Activated T-cell treated with anti-CD3 and anti-CD28 coated beads, Interleukin-2, amount 50 U/mL, for 1 hour (primary cell): ENCODE data around the gene MOGAT2.

Source experiments
- DNase-seq: peaks from one replicate; pipeline ENCODE4 v3.0.0-alpha.2; 2020

Gene MOGAT2

DNA sequence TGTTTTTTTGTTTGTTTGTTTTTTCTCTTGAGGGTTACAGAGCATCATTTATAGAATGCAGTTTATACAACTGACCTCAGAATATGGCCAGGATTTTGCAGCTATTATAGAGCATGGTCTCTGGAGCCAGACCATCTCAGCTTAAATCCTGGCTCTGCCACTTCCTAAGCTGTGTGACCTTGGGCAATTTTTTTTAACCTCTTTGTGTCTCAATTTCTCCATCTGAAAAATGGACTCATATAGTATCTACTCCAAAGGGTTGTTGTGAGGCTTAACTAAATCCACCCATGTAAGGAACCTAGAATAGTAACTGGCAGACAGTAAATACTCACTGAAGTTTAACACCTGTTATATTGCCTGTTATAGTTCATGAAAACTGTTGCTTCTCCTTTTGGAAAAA is 42.6 kb downstream of the MOGAT2 start:
- no peak for DNase-seq

DNA sequence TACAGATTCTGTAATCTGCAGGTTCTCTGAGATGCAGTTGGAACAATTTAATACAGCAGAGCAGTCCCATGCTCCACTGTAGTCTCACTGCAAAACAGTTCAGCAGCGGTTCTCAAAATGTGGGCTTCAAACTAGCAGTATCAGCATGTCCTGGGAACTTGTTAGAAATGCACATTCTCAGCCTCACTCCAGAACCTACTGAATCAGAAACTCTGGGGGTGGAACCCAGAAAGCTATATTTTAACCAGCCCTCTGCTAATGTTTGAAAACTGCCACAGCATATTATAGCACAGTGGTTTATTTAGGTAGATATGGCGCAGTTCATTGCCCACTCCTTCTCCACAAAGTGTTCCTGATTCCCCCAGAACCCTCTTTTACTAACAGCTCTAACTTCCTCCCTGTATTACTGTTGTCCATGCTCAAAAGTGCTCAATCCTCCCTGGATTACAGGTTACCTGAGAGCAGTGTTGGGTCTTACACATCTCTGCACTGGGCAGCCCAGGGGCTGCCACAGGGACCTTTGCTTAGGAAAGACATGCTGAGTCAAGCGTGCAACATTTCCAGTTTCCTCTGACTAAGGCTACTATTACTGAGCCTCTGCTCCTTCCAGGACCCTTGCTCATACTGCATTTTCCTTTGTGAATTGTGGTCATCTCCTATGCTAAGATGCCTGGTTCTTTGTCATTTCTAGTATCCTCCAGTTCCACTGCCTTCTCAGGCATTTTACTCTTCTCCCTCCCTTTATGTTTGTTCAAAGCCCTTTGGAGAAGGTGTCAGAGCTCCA is 43.3 kb downstream of the MOGAT2 start:
- no peak for DNase-seq

DNA sequence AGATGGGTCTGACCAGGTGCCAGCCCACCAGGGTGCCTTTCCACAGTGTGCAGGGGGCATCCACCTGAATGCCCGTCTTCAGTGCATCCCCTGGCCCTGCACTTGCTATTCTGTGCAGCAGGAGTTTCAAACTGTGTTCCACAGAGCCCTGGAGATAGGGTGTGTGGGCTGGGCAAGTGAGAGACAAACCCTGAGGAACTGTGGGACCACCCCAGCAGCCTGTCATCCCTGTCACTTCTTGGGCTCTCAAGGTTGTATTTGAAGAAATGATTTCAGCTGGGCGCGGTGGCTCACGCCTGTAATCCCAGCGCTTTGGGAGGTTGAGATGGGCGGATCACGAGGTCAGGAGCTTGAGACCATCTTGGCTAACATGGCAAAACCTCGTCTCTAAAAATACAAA is 44.5 kb downstream of the MOGAT2 start:
- DNase-seq = no peak

DNA sequence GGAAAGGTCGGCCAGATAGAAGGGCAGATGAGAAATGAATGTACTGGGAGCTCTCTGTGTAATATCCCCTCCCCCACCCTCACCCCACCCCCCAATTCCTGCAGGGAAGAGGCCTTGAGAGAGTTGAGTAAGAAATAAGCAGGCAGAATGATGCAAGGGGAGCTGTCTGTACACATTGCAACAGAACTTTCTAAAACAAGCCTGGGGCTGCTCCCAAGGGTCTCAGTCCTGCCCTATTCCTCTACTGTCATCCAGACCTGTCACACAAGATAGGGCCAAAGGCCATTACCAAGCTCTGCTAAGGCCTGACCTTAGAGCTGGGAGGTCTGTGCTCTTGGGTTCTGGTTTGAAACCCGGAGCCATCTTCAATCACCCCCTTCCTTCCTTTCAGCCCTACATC is 45.2 kb downstream of the MOGAT2 start:
- no peak for DNase-seq

DNA sequence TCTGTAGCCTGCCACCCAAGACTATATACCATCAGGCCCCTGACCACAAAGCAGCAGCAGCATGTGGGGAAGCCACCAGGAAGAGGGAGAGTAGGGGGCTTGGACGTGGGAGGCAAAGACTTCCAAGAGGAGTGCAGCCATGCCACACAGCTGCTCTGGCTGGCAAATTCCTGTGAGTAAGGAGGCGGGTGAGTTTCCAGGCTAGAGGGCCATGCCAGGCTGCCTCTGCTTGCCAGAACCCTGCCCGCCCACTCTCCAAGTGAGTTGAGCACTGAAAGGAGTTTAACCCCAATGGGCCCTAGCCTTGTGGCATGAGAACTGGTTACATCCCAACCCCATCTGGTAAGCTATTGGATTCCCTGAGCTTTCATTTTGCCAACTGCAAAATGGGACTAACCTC is 46.2 kb downstream of the MOGAT2 start:
- DNase-seq = no peak

DNA sequence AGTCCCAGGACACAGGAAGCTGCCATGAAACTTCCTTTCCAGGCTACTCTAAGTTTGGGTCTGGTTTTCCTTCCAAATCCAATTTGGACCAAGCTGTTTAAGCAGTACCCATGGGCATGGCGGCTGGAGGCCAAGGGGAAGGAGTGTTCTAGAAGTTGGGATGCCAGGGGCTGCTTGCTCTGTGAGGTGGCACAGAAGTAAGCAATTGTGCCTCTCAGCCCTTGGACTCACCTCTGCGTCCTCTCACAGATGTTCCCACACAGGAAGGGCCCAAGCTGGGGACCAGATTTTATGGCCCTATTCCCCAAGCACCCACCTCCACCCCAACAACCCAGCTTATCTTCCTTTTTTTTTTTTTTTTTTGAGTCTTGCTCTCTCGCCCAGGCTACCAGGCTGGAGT is 47.5 kb downstream of the MOGAT2 start:
- no peak for DNase-seq

DNA sequence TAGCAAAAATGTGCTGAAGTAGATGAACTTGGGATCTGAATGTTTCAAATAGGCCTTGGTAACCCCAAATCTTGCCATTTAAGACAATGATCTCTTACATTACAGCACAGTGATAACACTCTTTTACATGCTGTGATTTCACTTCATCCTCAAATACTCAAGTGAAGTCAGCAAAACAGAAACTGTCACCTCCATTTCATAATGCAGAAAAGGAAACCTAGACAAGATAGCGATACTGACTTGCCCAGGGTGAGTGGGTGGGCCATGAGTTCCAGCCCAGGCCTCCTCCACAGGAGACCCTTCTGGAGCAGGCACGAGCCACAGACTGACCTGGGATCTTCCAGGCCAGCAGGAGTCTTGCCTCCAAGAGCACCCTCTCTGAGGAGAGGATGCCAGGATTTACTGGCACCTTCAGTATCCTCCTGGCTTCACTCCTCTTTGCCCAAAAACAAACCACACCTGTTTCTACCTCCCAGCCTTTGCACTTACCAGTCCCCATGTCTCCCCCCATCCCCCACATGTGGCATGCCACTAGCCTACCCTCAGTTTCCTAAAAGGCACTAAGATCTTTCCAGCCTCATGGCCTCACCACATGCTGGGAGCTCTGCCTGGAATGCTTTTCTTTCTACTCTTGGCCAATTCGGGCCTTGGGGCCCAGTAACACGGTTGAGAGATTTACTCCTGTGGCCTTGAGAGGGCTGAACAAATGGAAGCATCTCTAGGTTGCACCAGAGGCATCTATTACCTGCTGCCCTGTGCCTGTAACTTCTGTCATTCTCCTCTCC is 49.0 kb downstream of the MOGAT2 start:
- no peak for DNase-seq

DNA sequence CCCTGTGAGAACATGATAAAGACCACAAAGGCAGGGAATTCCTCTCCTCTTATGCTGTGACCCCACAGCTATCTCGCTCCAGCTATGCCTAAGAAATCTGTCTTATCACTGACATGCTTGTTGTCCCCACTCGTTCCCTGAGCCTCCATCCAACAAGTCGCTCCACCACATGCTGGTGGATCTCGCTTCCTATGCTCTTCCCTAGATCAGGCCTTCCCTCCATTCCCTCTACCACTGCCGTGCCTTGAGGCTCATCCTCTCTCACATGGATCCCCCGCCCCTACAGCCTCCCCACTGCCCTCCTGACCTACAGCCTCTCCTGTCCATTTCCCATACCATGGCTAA is 49.6 kb downstream of the MOGAT2 start:
- DNase-seq = no peak

DNA sequence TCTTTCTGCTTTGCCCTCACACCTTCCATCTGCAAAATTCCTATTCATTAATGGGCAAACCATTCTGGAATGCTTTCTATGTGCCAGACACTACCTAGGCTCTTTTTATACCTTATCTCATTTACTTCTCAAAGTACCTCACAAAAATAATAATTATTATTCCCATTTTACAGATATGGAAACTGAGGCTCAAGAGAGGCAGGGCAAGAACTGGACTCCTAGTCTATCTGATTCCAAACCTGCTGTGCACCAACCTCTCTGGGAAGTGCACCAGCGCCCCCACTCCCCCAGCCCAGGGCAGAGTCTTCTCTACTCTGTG is 50.1 kb downstream of the MOGAT2 start:
- DNase-seq = no peak

DNA sequence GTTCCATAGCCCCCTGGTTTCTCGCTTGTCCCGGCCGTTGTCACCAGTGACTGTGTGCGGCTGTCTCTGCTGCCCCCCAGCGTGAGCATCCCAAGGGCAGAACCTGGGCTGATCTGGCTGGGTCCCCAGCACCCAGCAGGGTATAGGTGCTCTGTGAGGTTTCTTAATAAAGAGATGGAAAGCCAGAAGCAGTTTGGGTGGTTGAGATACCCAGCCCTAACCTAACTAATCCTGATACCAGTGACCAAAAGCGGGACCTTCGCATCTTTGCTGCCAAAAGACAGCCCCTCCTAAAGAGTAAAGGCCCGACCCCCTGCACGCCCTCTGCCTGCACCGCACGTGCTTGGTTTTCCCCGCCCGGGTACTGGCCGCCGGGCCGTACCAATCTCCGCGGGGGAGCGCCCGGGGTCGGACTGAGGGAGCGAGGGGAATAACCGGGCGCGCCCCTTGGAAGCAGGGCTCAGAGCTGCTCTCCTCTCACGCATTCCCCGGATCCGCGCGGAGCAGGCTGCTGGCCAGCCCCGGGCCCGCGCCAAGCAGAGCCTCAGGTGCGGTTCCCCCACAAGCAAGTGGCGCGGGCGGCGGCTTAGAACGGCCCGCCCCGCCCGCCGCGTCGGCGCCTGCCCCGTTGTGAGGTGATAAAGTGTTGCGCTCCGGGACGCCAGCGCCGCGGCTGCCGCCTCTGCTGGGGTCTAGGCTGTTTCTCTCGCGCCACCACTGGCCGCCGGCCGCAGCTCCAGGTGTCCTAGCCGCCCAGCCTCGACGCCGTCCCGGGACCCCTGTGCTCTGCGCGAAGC is 50.7 kb downstream of the MOGAT2 start, which contains the start of gene DGAT2:
DGAT2 (plus strand) TSS at position 667 of the 797 bp plus-strand sequence. CDS start 214 bp downstream, outside the sequence.
- DNase-seq = peak; percentile 73

DNA sequence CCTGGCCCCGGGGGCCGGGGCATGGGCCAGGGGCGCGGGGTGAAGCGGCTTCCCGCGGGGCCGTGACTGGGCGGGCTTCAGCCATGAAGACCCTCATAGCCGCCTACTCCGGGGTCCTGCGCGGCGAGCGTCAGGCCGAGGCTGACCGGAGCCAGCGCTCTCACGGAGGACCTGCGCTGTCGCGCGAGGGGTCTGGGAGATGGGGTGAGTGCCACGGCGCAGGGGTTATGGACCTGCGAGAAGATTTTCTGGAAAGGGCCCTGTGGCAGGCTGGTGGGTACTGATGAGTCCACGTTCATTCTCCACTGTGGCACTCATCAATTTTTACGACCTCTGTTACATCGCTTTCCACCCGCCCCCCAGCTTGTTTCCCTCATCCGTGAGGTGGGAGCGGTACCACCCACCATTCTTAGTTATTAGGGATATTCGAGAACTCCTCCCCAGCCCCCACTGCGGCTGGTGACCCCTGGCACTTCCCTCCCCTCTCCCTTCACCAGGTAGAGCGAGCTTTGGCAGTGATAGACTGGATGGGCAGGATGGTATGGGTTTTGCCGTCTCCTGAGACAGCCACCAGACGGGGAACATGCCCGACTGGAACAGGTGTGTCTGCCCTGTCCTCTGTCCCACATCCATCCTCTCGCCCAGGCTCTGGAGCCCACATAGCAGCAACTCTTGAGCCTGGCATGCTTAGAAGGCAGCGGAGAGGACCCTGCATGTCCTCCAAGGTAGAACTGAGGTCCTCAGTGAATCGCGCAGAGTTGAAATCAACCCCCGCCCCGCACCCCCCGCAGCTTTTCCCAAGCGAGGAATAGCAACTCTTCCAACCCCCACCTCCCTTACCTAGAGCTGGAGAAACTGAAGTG is 51.5 kb downstream of the MOGAT2 start:
- no peak for DNase-seq

DNA sequence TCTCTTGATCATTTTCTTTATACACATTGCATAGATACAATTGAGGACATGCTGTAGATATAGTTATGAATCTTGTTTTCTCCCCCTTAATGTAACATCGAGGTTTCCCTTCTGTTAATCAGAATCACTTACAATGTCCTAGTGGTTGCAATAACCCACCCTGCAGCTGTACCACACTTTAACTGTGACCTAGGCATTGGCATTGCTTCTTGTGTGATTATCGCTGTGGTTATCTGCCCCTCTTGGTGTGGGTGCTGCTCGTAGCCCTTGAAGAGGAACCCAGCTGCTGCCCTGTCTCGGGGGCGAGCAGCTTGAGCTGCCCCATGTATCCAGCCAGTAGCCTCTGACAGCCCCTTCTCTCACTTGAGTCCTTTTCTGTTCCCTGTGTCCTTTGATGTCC is 52.5 kb downstream of the MOGAT2 start:
- DNase-seq = peak; percentile 2

DNA sequence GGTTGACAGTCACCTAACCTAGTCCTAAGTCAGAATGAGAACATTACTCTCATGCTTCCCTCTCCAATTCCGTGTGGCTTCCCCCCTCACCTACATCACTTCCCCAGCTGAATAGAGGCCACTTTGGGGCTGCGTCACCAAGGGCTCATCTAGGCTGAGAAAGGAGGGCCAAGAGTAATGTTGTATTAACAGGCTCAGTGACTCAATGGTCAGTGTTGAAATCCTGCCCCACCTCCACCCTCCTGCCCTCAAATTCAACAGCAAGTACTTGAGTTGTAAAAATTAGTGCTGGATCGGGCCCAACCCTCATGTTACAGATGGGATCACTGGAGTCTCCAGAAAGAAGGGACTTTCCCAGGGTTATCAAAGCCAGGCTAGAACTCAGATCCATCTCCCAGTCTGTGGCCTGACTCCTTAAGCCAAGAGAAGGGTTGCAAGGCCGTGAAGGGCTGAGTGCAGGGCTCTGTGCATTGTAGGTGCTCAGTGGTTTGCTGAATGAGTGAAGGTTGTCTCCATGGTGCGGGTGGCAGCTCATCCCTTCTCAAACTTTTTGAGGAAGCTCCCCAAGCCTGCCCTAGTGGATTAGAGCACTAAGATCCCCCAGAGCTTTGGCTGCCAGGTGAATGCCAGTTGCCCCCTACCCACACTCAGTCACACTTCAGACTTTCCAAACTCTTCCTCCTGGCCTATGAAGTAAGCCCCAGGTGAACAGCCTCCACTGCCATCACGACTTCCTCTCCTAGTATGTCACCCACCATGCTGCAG is 54.2 kb downstream of the MOGAT2 start:
- no peak for DNase-seq

DNA sequence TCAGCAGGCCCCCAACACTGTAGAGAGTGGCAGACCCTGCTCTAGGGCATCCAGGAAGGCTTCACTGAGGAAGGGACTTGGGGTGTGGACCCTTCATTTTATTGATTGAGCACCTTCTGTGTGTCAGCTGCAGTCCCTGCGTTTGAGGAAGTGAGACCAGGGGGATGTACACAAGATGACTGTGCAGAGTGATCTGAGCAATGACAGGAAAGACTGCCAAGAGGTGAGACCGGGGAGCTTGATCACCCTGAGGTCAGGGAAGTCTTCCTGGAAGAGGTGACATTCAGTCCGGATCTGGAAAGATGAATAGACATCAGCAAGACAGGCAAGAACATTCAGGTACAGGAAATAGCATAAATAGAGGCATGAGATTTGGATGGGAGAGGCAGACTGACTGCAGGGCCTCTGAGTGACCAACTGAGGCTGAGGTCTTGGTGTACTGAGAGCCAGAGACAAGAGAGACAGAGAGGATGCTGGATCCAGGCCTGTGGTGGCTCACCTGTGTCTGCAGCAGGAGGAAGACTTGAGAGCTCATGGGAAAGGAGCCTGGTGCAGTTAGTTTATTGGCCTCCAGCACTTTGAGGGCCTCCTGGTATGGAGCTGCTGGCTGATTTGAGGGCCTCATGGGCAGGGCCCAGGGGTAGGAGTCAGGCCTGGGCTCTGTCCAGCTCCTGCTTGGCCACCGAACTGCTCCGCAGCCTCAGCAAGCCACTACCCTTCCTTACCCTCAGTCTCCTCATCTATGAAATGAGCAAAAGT is 56.1 kb downstream of the MOGAT2 start:
- DNase-seq = no peak

DNA sequence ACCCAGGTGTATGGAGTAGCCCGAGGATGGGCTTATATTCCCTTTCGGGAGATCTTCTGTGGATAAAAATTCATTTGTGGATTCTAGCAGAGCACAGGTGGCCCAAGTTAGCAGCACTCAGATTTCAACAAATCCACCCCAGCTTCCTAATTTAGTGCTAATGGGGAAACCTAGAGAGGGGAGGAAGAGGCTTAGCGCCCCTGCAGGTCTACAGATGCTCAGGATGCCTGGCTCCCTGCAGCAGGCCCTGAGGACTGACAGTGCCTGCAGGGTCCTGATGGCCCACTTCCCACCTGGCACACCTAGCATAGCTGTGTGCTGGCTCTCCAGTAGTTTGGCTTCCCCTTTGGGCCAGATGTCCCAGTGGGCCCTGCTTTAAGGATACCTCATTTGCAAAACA is 57.4 kb downstream of the MOGAT2 start:
- DNase-seq = no peak

DNA sequence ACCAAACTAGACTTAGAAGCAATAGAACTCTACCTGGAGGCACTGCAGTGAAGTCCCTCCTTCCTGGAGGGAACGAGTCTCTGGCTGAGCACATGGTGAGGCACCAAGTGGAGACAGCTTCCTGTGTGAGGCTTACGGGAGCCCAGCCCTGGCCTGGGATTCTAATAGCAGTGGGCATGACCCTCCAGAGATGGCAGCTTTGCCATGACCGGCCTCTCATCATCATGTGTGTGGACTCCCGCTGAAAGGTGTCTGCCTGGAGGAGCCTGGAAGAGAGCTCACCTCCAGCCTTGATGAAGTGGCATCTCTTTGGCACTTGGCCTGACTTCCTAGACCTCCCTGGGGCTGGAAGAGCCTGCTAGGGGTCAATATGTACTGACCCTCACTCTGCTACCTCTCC is 58.9 kb downstream of the MOGAT2 start:
- DNase-seq = no peak

DNA sequence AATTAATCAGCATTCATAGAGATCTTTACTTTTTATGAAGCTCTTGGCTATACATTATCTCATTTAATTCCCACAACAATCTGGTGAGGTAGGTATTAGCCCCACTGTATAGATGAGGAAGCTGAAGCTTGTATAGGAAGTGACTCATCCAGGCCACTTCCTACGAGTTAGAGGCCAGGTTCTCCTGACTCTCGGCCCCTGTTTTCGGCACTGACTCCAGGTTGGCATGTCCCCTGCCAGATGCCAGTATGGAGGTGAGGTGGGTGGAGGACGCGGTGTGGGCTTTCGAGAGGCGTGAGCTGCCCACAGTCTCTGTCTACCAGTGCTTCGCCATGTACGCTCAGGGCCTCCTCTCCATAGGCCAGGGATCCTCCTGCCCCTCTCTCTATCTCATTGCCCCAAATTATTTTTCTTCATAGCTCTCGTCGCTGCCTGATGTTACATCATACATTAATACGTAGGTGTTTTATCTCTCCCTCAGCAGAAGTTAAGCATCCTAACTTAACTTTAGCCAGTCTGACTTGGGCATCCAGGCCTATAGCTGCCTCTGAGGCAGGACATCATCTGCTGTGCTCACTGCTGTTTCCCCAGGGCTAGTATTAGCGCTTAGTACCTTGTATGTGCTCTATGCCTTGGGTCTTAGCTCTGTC is 59.9 kb downstream of the MOGAT2 start:
- no peak for DNase-seq

DNA sequence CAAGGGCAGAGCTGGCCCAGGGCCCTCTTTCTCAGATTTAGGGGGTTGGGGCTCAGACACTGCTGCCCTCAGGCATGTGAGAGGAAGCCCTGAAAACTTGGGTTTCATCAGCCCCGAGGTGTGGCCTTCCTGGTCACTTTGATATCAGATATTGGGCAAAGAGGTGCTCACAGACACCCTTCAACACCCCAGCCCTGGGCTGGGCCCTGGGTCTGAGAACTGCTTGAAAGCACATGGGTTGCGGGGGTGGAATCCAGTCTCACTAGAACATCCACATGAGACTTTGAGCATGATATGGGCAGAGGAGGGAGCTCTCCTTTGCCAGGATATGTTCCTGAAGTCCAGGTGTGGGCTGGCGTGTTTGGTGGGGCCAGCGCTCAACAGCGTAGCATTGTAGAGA is 61.3 kb downstream of the MOGAT2 start:
- DNase-seq = no peak

DNA sequence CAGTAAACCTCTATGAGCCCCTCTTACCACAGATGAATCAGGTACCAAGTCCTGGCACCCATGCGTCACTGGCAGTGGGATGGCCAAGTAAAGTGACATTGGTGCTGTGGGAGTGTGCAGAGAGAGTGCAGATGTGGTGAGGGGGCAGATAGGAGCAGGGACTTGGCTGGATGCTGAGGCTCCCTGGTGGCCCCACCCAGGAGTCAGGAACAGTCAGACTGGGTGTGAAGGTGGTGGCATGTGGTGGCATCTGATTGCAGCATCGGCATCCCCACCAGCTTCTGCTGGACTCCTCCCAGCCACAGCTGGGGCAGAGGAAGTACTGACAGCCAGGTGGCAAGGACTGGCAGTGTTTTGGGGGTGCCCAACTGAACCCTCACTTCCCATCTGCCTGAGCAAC is 62.3 kb downstream of the MOGAT2 start:
- no peak for DNase-seq

DNA sequence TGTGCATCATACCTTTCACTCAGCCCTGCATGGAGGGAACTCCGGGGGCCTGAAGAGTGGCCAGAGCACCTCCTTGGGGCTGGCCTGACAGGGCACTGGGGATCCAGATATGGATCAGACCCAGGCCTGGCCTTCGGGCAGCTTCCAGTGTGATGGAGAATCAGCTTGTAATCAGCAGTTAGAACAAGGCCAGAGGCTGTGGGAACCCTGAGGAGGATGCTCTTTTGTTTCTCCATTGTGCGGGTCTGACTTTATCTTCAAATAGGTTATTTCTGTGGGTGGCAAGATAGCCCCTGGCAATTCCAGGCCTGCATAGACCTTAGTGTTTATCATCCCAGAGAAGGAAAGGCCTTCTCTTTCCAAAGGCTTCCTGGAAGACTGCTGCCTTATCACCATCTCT is 63.2 kb downstream of the MOGAT2 start:
- DNase-seq = no peak

DNA sequence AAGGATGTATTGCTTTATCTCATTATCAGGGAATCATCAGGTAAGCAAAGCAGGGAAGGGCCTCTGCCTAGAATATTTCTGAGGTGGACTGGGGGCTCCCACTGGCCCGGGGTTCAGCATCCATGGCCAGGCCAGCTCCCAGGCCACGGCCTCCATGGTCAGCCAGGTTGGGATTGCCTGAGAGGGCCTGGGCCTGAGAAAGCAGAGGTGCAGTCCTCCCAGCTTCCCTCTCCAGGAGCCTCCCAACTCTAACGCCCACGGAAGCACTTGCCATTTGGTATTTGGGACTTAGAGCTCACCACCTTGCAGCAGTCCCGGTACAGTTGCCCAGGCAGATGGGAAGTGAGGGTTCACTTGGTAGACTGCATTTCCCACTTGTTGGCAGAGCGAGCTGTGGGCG is 63.7 kb downstream of the MOGAT2 start:
- no peak for DNase-seq
